ENCODE measurements around the gene CACNG6.

The CACNG6 gene

GRCh38 chr19:53969366-53969765, 22.1 kb upstream of the CACNG6 start:
- no peak for DNase-seq (ENCODE audit: low spot score)

DNA sequence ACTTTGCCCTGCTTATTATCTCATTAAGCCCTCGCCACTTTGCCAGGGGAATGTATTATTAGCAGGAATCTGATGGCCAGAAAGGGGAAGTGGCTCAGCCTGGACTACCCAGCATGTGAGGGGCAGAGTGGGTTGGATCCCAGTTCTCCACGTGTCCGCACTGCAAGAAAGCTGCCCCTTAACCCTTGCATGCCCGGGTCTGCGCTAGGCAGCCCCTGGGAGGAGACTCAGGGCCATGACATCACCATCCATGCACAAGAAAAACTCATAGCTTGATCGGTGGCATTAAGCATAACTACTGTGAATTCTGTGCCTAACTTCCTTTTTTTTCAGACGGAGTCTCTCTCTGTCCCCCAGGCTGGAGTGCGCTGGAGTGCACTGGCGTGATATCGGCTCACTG, 19.8 kb upstream of the CACNG6 start:
- DNase-seq (ENCODE audit: low spot score), result no peak

- DNase-seq (ENCODE audit: low spot score), result peak; percentile 90
Measured at GRCh38 chr19:53977429-53977990, 13.9 kb upstream of the CACNG6 start.

DNA sequence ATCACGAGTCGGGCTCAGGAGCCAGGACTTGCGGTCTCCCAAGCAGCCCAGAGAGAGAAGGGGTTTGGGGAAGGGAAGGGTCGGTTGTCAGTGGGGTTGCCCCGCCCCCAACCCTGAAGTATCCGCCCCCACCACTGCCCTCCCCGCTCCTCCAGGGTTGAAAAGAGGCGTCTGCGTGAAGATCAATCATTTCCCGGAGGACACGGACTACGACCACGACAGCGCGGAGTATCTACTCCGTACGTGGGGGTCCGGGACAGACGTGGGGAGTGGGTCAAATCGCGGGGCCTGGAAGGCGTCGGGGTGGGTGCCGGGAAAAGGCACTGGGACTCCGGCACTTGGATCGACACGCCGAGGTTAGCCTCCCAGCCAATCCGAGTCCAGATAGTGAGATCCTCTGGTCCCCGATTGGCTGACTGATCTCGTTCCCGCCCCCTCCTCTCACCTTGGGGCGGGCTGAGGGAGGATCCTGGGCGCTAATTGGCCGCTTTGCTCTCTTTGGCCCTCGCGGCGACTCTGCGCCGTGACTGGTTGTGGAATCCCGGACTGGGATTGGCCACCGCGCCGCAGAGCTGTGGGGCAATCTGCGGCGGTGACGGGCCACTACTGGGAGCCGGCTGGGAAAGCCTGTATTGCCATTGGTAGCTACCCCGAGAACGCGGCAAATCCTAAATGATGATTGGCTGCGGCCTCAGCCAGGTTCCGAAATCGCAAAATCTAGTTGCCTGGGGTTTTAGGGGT, 13.3 kb upstream of the CACNG6 start:
- DNase-seq (ENCODE audit: low spot score), result peak; percentile 87

GRCh38 chr19:53978975-53979801, 12.2 kb upstream of the CACNG6 start:
- DNase-seq (ENCODE audit: low spot score), result no peak

GRCh38 chr19:53980539-53981375, 10.7 kb upstream of the CACNG6 start:
- no peak for DNase-seq (ENCODE audit: low spot score)

DNA sequence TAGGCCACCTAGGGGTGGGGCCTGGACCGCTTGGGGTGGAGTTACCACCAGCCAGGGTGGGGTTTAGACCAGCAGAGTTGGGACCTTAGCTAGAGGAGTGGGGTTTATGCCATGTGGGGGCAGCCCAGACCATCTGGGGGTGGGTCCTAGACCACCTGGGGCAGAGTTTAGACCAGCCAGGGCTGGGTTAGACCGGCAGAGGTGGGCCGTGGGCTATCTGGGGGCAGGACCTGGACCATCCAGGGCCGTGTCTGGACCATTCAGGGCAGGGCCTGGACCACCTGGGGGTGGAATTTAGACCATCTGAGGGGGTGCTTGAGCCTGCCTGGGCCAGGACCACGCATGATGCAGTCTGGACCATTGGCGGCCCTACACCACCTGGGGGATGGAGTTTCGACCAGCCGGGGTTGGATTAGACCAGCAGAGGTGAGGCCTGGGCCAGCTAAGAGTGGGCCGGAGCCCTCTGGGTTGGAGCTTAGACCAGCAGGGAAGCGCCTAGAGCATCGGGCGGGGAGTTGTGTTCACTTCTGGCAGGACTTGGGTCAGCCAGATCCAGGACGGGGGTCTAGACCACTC, 10.0 kb upstream of the CACNG6 start:
- no peak for DNase-seq (ENCODE audit: low spot score)

- no peak for DNase-seq (ENCODE audit: low spot score)
Measured at GRCh38 chr19:53982001-53982451, 9.4 kb upstream of the CACNG6 start.

DNA sequence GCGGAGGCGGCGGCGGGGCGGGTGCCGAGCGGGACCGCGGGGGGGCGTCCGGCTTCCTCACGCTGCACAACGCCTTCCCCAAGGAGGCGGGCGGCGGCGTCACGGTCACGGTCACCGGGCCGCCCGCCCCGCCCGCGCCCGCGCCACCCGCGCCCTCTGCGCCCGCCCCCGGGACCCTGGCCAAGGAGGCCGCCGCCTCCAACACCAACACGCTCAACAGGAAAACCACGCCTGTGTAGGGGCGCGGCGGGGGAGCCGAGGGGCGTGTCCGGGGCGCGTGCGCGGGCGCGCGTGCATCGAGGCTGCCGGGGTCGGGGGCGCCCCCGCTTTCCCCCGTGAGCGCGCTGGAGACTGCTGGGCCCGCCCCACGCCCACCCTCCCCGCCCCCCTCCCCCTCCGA, 8.8 kb upstream of the CACNG6 start:
- DNase-seq (ENCODE audit: low spot score), result peak; percentile 40

DNA sequence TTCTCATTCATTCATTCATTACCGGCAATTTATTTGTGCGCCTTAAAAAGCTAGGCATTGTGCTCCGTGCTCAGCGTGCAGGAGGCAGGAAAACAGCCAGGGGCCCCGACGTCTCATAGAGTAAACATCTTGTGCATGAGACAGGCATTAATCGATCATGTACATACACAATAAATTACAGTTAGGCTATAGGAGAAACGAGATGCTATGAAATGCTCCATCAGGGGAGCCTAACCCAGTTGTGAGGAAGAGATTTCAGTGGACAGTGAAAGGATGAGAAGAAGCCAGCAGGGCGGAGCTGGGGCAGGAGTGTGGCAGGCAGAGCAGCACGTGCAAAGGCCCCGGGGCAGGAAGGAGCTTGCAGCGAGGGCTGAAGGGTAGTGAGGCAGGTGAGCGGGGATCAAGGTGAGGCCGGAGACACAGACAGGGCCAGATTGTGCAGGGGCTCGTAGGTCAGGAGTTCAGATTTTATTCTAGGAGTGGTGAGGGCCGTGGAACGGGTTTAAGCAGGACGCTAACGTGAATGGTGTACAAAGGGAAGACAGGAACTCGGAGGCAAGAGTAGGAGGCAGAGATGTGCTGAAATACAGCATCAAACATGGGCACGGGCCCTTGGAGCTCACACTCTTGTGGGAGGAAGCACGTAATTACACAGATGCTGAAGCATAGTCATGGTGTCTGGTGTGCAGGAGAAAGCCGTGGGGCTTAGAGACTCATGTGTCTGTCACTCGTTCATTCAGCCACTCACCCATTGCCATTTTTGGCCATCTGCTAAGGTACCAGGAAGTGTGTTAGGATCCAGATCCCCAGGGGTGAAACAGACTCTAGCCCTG, 7.8 kb upstream of the CACNG6 start:
- no peak for DNase-seq (ENCODE audit: low spot score)

DNA sequence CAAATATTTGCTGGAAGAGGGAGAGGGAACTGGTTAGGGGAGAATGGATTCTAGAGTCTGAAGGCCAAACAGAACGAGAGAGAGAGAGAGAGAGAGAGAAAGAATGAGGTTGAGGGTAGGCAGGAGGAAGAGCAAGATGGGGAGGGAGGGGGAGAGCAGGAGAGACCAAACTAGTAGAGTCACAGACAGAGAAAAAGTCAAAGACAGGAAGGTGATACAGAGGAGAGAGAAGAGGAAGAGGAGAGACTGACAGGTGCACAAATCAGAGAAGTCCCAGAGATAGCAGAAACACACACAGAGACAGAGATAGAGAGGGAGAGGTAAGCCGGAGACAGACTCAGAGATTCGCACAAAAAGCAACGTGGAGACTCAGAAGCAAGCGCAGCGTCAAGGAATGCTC, 5.6 kb upstream of the CACNG6 start:
- no peak for DNase-seq (ENCODE audit: low spot score)

DNA sequence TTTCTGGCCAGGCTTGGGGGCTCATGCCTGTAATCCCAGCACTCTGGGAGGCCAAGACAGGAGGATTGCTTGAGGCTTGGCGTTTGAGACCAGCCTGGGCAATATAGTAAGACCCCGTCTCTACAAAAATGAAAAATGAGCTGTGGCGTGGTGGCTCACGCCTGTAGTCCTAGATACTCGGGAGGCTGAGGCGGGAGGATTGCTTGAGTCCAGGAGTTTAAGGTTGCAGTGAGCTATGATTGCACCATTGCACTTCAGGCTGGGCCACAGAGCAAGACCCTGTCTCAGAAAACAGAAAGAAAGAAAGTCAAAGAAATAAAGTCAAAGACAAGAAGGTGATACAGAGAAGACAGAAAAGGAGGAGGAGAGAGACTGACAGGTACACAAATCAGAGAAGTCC, 2.5 kb upstream of the CACNG6 start:
- DNase-seq (ENCODE audit: low spot score), result no peak

DNA sequence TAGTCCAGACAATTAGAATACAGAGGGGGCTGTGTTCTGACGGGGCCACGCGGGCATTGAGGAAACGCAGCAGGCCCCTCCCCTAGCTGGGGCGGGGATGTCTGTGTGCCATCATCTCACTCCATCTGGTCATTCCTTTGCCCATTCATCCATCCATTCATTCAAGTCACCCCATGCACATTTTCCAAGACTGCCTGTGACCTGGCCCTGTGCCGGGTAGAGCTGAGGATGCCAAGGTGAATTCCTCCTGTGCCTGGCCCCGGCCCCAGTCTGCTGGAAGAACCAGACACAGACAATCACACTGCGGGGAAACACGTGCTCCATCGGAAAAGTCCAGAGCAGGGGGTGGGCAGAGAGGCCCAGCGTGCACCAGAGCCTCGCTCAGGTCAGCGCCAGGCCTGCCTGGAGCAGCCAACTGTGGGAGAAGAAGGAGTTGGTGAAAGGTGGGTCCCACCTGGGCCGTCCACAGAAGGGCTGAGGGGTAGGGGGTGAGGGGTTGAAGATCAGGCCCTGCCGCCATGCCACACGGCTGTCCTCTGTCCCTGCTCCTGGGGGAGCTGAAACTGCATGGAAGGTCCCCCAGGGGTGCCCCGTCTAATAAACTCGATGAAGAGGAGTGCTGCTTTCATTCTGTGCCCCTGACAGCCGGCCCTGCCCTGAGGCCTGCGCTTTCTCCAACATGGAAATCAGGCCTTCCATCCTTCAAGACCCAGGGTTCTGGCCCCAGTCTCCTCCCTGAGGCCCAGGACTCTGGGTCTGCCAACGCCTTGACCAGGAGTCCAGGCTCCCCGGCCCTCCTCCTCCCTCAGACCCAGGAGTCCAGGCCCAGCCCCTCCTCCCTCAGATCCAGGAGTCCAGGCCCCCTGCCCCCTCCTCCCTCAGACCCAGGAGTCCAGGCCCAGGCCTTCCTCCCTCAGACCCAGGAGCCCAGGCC, 1.6 kb upstream of the CACNG6 start:
- DNase-seq (ENCODE audit: low spot score), result no peak

DNA sequence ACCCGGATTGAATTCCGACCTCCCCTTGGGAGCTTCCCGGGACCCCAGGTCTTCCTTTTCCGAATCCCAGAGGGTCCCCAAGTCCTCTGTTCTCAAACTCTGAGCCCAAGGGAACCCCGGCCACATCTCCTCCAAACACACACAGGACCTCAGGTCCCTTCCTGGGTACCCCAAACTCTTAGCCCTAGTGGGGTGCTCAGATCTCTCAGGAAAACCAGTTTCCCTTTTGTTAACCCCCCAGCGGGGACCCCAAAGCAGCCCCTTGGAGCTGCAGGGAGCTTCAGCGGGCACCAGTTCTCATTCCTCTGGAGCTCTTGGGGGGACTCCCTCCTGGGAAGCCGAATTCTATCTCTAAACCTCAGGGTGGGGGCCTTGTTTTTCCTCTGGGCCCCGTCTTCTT, 774 bp downstream of the CACNG6 start:
- DNase-seq (ENCODE audit: low spot score), result no peak

DNA sequence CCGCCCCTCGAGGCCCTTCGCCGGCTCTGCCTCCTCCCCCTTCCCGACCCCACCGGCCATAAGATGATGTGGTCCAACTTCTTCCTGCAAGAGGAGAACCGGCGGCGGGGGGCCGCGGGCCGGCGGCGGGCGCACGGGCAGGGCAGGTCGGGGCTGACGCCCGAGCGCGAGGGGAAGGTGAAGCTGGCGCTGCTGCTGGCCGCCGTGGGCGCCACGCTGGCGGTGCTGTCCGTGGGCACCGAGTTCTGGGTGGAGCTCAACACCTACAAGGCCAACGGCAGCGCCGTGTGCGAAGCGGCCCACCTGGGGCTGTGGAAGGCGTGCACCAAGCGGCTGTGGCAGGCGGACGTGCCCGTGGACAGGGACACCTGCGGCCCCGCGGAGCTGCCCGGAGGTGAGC, 1.4 kb downstream of the CACNG6 start:
- DNase-seq (ENCODE audit: low spot score), result no peak

DNA sequence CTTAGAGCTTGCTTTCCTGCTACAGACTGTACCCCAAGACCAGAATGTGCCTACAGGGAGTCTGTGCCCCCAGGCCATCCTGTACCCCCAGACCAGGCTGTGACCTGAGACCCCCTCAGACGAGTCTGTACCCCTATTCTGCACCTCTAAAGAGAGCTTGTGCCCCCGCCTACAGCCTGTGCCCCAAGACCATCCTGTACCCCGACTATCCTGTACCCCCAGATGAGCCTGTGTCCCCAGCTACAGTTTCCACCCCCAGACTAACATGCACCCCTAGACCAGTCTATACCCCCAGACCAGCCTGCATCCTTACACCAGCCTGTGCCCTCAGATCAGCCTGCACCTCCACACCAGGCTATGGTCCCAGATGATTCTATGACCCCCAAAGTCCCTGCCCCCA, 2.0 kb downstream of the CACNG6 start:
- DNase-seq (ENCODE audit: low spot score), result no peak

DNA sequence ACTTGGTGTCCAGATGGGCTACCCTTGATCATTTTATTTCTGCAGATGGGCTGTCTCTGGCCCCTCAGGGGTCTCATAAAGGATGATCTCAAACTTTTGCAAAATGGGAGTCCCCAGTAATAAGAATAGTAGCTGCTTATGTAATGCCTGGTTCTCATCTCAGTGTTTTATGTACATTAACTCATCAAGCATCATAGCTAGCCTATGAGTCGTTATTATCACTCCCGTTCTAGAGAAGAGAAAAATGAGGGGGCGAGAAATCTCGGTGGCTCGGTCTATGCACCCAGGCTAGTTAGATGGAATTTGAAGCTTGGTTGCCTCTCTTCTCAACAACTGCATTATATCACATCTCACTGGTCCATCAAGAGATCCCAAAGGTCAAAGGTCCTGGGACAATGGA, 3.4 kb downstream of the CACNG6 start:
- no peak for DNase-seq (ENCODE audit: low spot score)

- no peak for DNase-seq (ENCODE audit: low spot score)
Measured at GRCh38 chr19:53998223-53998622, 6.8 kb downstream of the CACNG6 start.

DNA sequence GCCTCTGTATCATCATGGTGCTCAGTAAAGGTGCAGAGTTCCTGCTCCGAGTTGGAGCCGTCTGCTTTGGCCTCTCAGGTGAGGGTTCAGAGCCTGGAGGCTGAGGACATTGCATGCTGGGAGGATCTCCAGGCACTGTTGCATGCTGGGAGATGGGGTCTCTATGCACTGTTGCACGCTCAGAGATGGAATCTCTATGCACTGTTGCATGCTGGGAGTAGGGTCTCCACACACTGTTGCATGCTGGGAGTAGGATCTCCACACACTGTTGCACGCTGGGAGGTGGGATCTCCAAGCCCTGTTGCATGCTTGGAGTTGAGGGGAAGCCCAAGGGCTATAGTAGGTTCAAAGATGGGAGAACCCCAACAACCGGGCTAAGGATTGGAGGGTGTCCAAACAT, 8.3 kb downstream of the CACNG6 start:
- no peak for DNase-seq (ENCODE audit: low spot score)

GRCh38 chr19:54001496-54001895, 10.1 kb downstream of the CACNG6 start:
- no peak for DNase-seq (ENCODE audit: low spot score)

Data from AG08395 (cell line).